Stimulated activated CD8-positive, alpha-beta memory T cell treated with anti-CD3 and anti-CD28 coated beads, Interleukin-15, amount 100 ng/mL, for 48 hours (primary cell): ENCODE measurements around the gene FNBP1.
"Not testable (repeated sequence)": the region's sequence is repeated elsewhere in the genome, so short reads cannot be mapped to it uniquely, and the experiment has no call there.

ENCODE experiments used
- DNase-seq, 2 donors: peaks; one replicate each; pipeline ENCODE4 v3.0.0-alpha.2; 2020; ENCODE audit warnings: low read depth in 2 of 2

FNBP1 gene

GRCh38 chr9:129954868-129955550 is 88.0 kb downstream of the FNBP1 start:
- DNase-seq = no peak

DNA sequence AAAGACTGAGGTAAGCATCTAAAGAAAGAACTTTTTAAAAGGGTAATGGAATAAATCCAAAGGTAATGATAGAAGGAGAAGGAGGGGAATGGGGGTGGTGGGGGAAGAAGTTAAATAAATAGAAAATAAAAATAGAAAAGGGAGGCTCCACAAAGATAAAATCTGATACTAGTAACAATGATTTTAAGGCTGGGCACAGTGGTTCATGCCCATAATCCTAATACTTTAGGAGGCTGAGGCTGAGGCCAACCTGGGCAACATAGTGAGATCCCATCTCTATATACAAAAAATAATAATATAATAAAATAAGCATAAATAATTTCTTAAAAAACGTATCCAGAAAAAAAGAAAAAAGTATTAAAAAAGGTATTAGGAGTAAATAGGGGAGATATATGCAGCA is 89.3 kb downstream of the FNBP1 start:
- DNase-seq = no peak

GRCh38 chr9:129952337-129952736 is 90.7 kb downstream of the FNBP1 start:
- no peak for DNase-seq

DNA sequence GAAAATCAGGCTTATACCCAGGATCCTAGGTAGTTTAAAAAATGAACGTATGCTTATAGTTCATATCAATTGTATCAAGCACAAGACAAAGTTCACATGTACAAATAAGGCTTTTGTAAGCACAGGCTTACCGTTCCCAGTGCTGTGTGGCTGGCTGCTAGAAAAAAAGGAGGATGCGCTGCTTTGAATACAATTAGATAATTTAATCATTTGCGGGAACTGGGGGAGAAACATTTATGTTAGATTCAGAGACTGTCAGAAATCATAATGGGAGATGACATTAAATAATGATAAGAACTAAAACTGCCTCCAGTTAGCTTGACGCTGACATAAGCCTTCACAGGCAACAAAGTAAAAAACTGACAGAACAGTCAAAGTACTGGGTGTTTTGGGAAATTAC is 93.2 kb downstream of the FNBP1 start:
- no peak for DNase-seq

DNA sequence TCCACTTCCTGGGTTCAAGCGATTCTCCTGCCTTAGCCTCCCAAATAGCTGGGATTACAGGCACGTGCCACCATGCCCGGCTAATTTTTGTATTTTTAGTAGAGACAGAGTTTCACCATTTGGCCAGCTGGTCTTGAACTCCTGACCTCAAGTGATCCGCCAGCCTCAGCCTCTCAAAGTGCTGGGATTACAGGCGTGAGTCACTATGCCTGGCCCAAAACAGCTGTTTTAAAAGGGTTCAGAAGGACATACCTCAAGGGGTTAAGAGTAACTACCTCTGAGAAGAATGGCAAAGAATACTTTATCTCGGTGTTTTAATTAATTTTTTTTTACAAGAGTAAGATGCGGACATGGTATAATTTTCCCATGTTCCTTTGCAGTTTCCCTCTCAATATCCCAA is 94.4 kb downstream of the FNBP1 start:
- DNase-seq = not testable (repeated sequence)

DNA sequence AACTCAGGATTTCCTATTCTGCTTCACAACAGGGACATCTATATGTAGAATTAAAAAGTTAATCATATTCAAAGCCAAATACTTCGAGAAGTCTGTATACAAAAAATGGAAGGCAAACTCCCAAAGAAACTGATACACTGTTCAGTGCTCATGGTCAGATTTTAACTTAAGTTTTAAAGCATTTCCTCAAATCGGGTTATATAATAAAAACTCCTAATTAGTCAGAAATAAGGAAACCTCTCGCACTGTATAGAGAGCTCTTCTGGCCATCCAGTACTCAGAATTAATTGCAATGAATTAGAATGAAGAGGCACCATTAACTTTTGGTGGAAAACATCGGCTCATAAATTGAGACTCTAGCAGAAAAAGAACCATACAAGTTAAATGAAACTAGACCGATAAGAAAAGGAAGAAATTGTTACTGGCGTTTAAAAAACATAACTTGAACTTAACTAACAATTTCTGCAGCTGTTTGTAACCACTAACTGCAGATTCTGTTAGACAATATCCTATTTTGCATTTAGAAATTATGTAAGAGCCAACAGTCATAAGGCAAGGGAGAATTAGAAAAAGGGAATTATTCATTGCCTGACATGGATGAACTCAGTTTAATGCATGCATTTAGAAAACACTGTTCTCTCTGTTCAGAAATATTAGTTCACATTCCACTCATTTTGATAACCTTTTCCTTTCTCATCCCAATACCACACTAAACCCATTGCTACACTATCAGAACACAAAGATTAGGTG is 96.6 kb downstream of the FNBP1 start:
- DNase-seq = no peak

DNA sequence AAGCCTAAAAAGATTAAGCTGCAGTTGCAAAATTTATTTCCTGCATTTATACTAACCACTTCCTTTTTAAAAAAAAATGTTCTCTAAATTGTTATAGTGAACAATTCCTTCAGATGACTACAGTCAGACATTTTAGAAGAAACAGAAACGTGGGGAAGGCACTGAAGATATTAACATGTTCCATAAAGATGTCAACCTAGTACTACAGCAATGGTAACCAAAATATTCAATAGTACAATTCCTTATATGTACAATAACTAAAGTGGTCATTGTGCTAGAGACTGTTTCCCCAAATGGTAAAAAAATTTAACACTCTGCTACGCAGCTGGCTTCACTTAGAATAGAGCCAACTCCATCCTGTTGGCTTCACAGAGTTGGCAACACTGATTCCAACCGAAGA is 97.7 kb downstream of the FNBP1 start:
- no peak for DNase-seq

DNA sequence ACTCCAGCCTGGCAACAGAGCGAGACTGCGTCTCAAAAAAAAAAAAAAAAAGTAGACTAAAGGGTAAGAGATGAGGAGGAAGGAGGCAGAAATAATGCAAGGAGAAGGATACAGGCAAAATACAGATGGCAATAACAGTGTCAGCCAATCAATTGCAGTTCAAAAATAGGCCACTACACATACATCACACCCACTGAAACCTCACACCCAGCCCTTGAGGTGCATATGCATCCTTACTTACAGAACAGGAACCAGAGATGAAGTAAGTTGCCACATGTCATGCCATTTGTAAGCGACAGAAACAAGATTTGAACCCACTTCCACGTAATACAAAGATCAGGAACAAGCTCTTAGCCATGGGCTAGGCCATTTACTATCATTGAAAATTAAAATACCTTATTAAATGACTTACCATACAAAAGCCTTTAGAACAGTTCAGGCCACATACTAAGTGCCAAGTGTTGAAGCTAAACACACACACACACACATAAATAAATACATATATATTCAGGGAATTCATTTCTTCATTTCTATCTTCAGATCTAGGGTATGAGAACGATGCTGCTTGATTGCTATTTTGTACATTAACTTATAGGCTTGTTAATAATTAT is 98.4 kb downstream of the FNBP1 start:
- DNase-seq = peak; percentile 28 to 40

GRCh38 chr9:129939431-129939830 is 103.6 kb downstream of the FNBP1 start:
- no peak for DNase-seq

- DNase-seq = no peak
Measured at GRCh38 chr9:129938291-129938979, 104.6 kb downstream of the FNBP1 start.

DNA sequence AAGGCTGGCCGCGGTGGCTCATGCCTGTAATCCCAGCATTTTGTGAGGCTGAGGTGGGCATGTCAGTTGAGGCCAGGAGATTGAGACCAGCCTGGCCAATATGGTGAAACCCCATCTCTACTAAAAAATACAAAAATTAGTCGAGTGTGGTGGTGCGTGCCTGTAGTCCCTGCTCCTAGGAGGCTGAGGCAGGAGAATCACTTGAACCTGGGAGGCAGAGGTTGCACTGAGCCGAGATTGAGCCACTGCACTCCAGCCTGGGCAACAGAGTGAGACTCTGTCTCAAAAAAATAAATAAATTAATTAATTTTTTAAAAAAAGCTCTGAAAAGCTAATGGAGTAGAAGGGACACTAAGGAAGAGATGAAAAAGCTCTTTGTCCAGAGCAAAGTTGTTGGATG is 105.1 kb downstream of the FNBP1 start:
- DNase-seq = not testable (repeated sequence)

DNA sequence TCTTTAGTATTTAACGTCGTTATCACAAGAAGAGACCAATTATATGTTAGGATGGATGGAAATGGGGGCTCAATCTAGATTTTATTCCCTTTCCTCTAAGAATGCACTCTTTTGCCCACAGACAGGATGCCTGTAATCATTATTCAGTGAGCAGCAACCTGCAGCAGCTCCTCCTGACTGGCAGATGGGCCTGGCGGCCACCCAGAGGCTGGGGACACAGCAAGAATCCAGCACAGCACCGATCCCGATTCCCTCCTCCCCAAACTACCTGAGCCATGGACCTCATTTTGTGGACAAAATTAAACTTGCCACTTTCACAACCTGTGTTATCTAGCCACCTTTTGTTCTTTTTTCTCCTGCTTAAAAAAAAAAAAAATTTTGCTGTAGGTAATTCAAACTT is 106.8 kb downstream of the FNBP1 start:
- DNase-seq = no peak

DNA sequence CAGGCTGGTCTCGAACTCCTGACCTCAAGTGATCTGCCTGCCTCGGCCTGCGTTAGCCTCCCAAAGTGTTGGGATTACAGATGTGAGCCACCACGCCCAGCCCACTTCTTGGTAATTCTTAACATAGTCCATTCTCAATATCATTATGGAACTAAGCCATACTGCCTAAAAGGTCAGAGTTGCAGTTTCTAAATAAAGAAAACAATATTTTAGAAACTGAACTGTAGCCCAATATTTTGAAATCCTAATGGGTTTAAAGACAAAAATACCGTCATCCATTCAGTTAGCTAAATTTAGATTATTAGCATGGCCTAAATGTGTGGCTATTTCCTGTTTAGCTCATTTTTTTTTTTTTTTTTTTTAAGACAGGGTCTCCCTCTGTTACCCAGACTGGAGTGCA is 108.2 kb downstream of the FNBP1 start:
- no peak for DNase-seq

DNA sequence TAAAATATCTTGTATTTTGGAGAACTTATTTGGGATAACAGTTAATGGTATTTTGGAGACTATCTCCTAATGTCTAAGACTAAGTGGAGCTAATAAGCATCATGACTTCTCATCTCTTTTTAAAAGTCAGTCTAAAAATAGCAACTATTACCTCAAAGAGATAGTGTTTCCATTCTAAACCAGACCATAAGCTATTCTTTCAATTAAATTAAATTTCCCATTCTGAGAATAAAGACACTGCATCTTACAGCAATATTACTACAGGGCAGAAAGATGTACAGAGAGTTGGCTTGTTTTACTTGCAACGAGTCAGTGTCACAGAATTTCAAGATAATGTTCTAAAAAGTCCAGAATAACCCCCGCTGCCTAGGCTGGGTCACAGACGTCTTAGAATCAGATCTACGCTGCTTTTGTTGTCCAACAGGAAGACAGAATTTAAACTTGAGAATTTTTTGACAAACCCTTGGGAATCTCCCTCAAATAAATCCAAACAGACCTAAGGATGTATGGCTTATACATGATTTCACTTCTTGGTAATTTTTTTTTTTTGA is 108.9 kb downstream of the FNBP1 start:
- DNase-seq = no peak

GRCh38 chr9:129933185-129934040 is 109.6 kb downstream of the FNBP1 start:
- DNase-seq = no peak

- no peak for DNase-seq
Measured at GRCh38 chr9:129932303-129933151, 110.5 kb downstream of the FNBP1 start.

DNA sequence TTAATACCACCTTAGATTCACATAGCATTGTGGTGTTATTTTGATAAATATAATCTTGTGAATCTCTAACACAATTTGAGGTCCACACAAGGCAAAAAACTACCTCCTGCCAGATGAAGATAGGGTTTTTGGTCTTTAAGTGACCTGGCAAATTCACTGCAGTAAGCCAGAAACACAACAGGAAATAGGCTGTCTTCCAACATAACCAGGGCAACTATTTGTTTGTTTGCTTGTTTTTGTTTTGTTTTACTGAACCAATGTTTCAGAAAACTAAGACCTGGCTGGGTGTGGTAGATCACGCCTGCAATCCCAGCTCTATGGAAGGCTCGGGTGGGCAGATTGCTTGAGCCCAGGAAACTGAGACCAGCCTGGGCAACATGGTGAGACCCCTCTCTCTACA is 112.2 kb downstream of the FNBP1 start:
- DNase-seq = no peak

- no peak for DNase-seq
Measured at GRCh38 chr9:129929496-129930125, 113.4 kb downstream of the FNBP1 start.

DNA sequence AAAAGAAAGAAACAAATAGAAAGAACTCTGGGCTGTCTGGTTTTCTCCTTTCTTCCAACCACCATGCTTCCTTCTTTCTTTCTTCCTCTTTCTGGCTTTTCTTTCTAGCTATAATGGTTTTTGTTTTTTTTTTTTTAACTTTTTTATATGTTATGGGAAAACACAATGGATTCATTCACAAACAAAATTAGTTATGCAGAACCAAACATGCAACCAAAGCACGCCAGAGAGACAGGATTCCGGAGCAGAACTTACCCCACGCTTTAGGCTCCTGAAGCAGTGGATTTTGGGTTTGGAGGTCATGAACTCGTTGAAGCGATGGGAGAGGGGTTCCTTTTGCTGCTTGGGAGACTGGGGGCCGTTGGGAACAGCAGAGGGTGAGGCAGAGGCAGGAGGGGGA is 119.4 kb downstream of the FNBP1 start:
- DNase-seq = no peak

DNA sequence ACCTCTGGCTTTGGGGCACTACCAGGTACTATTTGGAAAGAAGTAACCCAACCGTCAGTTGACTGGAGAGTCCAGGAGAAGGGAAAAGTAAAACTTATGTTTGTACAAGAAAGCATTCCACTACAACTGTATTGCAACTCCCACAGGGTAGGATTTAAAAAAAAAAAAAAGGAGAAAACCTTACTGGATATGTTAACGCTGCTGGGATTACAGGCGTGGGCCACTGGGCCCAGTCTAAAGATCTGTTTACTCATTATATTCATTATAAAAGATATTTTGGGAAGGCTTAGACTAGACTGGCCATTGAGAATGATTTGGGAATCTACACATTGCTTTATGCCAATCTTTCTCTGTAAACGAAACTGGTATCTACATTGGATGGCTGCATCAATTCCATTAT is 121.1 kb downstream of the FNBP1 start:
- DNase-seq = no peak
